ENCODE results near the gene GPC6.

DNA sequence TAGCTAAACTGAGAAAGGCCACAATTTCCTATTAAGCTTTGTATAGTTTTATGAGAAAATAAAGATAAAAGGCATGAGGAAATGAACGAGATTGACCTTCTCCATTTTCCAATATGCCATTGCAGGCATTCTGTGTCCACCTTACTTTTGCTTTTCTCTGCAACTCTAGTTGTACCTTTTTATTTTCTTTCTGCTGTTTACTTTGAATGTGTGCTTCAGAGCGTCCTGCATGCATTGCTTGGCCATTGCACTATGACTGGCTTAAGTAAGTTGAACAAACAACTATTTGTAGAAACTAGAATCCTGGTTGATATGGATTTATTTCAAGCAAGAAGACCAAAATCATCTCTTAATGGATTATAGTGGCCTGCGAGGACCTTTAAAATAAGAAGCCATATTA, 510.3 kb downstream of the GPC6 start:
- no peak for TF ChIP-seq EZH2 (IDR thresholded peaks at IDR 0.05; ENCODE audit: insufficient read depth, poor library complexity, severe bottlenecking)
- no peak for TF ChIP-seq EZH2phosphoT487 (IDR thresholded peaks at IDR 0.05; ENCODE audit: insufficient read depth, low read depth)

Data from GM23248 (cell line).